NCI-H748 (cell line): Measurements from ENCODE around the gene IFNG-AS1.

Experiments
- DNase-seq: peaks from one replicate; lab custom pipeline; 2025; ENCODE audit not compliant: unreplicated experiment; lab: John Stamatoyannopoulos, UW

The IFNG-AS1 gene

GRCh38 chr12:68034567-68034966, 45.3 kb downstream of the IFNG-AS1 start:
- DNase-seq, result no peak

- DNase-seq, result no peak
Observed at GRCh38 chr12:68036642-68037041, 47.4 kb downstream of the IFNG-AS1 start.

- no peak for DNase-seq
Observed at GRCh38 chr12:68037616-68038255, 48.5 kb downstream of the IFNG-AS1 start.

- DNase-seq, result no peak
Observed at GRCh38 chr12:68038650-68039049, 49.4 kb downstream of the IFNG-AS1 start.

GRCh38 chr12:68040450-68041075, 51.3 kb downstream of the IFNG-AS1 start:
- peak; percentile 80 for DNase-seq

- DNase-seq, result no peak
Observed at GRCh38 chr12:68042212-68042699, 53.0 kb downstream of the IFNG-AS1 start.

- no peak for DNase-seq
Observed at GRCh38 chr12:68043435-68043834, 54.2 kb downstream of the IFNG-AS1 start.

GRCh38 chr12:68048648-68049297, 59.5 kb downstream of the IFNG-AS1 start:
- DNase-seq, result no peak

GRCh38 chr12:68056300-68056699, 67.1 kb downstream of the IFNG-AS1 start:
- no peak for DNase-seq

- DNase-seq, result no peak
Observed at GRCh38 chr12:68063900-68064590, 74.8 kb downstream of the IFNG-AS1 start.

- DNase-seq, result no peak
Observed at GRCh38 chr12:68065163-68065562, 75.9 kb downstream of the IFNG-AS1 start.

- DNase-seq, result no peak
Observed at GRCh38 chr12:68065687-68066086, 76.4 kb downstream of the IFNG-AS1 start.

GRCh38 chr12:68067762-68068376, 78.6 kb downstream of the IFNG-AS1 start:
- DNase-seq, result no peak

GRCh38 chr12:68069275-68069674, 80.0 kb downstream of the IFNG-AS1 start:
- DNase-seq, result no peak
